ENCODE results near the gene ZNF32. TPM values are rescaled to one million over a fixed set of nuclear protein-coding genes. Genes with fewer than 3 reads are reported as not detected.

ZNF32 gene
- 14.5 and 22.4 TPM in 2 replicates for total RNA-seq

GRCh38 chr10:43648398-43649184 lies at the start of gene ZNF32:
ZNF32 (minus strand) TSS chr10:43648881; CDS start chr10:43646133, 2,748 bp downstream.

GRCh38 chr10:43606323-43607198 lies 42.1 kb downstream of the ZNF32 start, which contains the start of gene ZNF485:
ZNF485 (plus strand) TSS chr10:43606438; CDS start chr10:43607051, 613 bp downstream.

Other genes with a start within 250 kb of the ZNF32 start
- 208 and 232 TPM in 2 replicates for gene HNRNPF, start 239.7 kb downstream of the ZNF32 start, total RNA-seq
- 0.74 and 2.7 TPM in 2 replicates for gene ZNF487, start 211.8 kb downstream of the ZNF32 start, total RNA-seq
- gene ZNF239, start 74.3 kb downstream of the ZNF32 start, total RNA-seq: 0.70 and 1.3 TPM in 2 replicates
- gene ZNF485, start 42.4 kb downstream of the ZNF32 start, total RNA-seq: 2.8 and 3.0 TPM in 2 replicates

All from airway epithelial cell (primary cell).